HG03103 (cell line): Measurements from ENCODE around the gene CNTLN.
"Not testable (repeated sequence)": the region's sequence is repeated elsewhere in the genome, so short reads cannot be mapped to it uniquely, and the experiment has no call there.

ENCODE experiments used
- ATAC-seq: cut with Tn5 transposase; IDR thresholded peaks from one replicate; pipeline ENCODE4 v1.9.1; 2021; ENCODE audit warnings: low read depth; ENCODE audit not compliant: unreplicated experiment

CNTLN gene

DNA sequence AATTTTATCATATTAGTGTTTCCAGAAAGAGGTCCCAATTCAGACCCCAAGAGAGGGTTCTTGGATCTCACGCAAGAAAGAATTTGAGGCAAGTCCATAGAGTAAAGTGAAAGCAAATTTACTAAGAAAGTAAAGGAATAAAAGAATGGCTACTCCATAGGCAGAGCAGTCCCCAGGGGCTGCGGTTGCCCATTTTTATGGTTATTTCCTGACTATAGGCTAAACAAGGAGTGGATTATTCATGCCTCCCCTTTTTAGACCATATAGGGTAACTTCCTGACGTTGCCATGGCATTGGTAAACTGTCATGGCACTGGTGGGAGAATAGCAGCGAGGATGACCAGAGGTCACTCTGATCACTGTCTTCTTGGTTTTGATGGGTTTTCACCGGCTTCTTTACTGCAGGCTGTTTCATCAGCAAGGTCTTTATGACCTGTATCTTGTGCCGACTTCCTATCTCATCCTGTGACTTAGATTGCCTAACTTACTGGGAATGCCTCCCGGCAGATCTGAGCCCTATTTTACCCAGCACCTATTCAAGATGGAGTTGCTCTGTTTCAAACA lies 262.4 kb downstream of the CNTLN start:
- not testable (repeated sequence) for ATAC-seq

DNA sequence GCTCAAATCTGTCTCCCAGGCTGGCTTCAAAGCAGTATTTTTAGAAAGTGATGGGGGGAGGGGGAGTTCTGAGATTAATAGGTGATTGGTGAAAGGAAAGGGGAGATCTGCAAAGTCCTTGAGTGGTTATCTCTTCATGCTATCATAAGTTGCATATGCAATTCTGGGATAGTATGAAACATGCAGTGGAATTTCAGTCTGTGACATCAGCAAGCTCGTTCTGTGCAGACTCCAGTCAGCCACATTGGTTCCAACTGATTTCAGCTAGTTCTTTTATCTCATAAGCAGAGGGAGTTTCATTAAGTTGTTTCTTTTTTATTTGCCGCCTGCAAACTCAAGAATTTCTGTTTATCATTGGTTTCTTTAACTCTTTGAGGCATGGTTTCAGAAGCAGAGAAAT lies 263.5 kb downstream of the CNTLN start:
- no peak for ATAC-seq

DNA sequence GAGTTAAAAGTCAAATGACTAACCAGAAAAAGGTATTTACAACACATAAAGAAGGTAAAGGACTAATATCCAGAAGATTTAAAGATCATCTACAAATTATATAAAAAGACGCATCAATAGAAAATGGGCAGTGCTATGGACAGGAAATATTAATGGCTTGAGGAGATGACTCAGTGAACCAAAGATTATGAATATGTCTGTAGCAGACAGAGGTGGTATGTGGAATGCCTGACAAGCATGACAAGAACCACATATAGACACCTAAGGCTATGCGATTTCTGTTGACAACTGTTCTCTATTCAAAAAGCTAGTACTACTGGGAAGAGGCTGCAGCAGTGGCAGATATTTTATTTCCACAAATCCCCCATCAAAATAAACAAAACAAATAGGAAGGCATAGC lies 267.0 kb downstream of the CNTLN start:
- no peak for ATAC-seq

DNA sequence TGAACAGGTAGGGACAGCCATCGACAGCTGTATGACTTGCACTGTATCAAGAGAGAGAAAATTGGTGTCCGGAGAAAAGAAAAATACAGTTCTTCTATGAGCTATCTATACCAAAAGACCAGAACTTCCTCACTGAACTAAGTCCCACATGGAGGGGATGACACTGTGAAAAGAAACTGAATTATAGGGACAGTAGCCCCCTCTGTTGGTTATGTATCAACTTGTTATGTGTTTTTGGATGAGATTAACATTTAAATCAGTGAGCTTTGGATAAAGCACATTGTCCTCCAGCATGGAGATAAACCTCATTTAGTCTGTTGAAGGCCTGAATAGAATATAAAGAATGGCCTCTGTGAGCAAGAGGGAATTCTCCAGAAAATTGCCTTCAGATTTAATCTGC lies 267.5 kb downstream of the CNTLN start:
- ATAC-seq: no peak

DNA sequence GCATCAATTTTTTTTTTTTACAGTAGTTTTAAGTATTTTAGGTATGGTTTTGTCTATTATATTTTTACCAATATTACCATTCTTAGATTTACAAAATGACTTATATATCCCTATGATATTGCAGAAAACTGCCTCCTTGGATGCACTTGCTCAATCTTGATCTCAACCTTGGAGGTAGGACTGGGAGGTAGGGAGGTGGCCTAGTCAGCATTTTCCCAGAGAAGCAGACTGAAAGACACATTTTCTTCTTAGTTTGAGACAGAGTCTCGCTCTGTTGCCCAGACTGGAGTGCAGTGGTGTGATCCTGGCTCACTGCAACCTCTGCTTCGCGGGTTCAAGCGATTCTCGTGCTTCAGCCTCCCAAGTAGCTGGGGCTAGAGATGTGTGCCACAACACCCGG lies 268.7 kb downstream of the CNTLN start:
- ATAC-seq: no peak

DNA sequence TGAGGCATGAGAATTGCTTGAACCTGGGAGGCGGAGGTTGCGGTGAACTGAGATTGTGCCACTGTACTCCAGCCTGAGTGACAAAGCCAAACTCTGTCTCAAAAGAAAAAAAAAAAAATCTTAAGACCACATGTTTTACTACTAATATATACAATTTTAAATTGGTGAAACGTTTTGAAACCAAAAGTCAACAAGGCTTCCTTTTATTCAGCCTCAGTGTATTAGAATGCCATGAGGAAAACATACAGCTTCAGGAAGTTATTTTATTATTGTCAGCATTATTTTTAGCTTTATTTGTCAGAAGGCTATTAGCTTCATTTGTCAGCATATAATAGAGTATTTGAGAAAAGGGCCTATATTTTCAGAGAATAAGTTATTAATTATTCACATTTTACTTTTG lies 280.1 kb downstream of the CNTLN start:
- no peak for ATAC-seq

DNA sequence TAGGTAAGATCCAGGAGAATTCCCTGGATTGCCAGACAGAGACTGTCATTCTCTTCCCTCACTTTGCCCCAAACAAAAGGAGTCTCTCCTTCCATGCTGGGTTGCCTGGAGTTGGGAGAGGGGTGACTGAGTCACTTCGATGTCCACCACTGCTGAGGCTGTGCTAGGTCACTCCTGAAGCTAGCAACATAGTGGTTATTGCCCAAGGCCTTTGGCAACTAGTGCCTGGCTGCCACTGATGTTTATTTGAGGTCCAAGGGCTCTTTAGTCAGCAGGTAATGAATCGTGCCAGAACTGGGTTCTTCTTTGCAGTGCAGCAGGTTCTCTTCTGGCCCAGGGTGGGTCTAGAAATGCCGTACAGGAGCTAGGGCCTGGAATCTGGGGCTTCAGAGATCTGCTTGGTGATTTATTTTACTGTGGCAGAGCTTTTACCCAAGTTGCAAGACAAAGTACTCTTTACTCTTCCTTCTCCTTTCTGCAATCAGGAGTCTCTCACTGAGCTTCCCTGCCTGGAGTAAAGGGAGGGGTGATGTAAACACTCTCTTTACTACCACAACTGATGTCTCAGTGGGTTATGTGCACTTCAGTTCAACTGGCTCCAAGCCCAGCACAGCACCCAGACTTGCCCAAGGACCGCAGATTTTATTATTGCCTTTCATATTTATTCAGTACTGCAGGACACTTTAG lies 288.3 kb downstream of the CNTLN start:
- no peak for ATAC-seq

DNA sequence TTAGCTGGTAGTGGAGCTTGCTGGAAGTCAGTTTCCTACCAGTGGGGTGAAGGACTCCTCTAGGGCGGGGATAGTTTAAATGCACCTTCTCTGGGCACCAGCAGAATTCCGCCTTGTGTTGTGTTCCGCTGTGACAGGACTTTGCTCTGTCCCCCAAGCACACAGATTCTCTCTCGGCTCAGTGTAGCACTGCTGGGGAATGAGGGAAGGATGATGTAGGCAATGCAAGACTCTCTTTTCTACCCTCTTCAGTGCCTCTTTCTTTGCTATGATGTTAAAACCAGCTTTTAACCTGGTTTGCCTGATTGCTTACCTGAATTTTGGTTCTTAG lies 288.8 kb downstream of the CNTLN start:
- ATAC-seq: no peak

DNA sequence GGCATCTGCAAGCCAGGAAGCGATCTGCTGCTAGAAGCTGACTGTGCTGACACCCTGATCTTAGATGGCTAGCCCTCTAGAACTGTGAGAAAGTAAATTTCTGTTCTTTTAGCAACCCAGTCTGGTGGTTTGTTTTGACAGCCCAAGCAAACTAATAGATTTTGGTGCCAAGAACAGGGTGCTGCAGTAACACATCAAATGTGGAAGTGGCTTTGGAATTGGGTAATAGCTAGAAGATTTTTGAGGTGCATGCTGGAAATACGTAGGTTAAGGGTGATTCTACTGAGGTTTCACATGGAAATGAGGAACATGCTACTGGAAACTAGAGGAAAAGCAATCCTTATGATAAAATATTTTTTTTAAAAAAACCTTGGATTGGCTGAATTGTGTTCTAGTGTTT lies 290.5 kb downstream of the CNTLN start:
- ATAC-seq: no peak

DNA sequence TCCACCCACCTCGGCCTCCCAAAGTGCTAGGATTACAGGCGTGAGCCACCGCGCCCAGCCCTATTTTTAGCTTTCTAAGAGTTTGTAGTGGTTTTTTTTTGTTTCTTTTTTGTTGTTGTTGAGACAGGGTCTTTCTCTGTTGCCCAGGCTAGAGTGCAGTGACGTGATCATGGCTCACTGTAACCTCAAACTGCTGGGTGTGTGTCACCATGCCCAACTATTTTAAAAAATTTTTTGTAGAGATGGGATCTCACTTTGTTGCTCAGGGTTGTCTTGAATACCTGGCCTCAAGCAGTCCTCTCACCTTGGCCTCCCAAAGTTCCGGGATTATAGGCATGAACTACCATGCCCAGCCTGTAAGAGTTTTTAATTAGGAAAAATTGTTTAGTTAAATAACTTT lies 298.7 kb downstream of the CNTLN start:
- no peak for ATAC-seq

DNA sequence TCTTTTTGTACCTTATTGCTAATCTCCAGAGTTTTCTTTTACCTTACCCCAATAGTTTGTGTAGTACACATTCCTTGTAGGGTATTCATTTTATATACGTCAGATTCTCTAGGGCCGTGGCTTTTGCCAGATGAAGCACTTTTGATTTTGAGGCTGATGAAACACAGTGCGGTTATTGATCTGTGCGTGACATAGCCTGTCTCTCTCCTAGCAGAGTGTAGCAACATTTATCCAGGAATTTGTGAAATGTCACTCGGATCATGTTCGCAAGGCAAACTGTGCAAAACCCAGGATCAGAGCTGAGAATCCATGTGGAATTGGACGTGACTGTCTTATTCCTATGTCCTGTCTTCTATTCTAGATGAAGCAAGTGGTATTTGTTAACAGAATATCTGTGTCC lies 302.0 kb downstream of the CNTLN start:
- ATAC-seq: no peak

DNA sequence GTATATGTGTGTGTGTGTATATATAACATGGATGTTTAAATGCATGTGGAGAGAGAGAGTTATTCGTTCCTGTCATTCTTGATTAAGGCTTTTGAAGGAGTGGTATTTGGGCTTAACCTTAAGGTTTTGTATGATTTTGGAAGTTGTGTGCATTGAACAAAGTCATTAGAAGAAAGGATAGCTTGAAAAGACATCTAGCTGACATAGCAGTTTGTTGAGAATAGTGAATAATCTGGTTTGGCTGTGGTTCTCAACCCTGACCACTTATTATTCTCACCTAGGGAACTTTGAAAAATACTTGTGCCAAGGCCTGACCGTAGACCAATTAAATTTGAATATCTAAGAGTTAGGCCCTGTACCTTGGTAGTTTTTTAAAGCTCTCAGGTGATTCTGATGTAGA lies 303.0 kb downstream of the CNTLN start:
- no peak for ATAC-seq

DNA sequence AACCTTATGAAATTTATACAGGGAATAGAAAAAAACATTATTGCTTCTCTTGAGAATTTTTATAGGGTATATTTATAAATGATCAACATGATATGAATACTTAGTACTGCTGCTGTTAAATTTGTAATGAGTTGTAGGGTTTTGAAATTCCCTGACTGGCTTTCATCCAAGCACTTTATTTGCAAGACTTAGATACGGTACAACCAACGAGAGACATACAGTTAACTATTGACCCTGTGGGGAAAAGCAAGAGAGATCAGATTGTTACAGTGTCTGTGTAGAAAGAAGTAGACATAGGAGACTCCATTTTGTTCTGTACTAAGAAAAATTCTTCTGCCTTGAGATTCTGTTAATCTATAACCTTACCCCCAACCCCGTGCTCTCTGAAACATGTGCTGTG lies 310.3 kb downstream of the CNTLN start:
- ATAC-seq: not testable (repeated sequence)

DNA sequence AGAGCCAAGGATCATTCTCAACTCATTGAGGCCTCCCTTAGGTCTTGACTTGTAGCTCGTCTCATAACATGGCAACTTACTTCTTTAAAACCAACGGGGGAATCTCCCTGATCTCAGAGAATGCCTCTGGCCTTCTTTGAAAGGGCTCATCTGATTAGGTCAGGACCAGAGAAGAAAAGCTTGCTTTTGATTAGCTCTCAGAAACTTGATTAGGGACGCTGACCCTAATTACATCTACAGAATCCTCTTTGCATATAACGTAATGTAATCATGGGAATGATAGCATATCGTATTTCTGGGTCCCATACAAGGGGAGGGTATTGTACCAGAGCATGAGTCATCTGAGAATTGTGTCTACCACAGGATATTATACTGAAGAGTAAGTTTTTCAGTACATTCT lies 318.9 kb downstream of the CNTLN start:
- no peak for ATAC-seq

DNA sequence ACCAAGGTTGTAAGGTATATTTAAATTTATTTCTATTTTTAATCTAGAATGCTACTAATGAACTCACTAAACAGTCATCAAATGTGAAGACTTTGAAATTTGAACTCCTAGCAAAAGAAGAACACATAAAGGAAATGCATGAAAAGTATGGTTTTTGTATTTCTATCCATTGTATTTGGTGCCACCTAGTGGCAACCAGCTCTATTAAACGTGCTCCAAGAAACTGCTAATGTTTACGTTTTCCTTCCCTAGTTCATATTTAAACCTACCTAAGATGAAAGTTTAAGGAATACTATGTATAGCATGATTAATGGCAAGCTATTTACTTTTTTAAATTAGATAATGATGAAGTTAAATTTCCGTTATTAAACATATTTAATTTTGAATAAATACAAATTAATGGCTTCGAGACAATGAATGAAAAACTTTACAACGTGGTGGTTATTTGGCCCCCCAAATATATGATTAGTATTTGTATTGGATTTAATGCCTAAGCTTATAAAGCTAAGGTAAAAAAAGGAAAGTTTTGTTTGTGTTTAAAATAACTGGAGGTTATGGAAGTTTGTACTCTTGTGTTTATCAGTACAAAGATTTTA lies 328.1 kb downstream of the CNTLN start:
- ATAC-seq: no peak

DNA sequence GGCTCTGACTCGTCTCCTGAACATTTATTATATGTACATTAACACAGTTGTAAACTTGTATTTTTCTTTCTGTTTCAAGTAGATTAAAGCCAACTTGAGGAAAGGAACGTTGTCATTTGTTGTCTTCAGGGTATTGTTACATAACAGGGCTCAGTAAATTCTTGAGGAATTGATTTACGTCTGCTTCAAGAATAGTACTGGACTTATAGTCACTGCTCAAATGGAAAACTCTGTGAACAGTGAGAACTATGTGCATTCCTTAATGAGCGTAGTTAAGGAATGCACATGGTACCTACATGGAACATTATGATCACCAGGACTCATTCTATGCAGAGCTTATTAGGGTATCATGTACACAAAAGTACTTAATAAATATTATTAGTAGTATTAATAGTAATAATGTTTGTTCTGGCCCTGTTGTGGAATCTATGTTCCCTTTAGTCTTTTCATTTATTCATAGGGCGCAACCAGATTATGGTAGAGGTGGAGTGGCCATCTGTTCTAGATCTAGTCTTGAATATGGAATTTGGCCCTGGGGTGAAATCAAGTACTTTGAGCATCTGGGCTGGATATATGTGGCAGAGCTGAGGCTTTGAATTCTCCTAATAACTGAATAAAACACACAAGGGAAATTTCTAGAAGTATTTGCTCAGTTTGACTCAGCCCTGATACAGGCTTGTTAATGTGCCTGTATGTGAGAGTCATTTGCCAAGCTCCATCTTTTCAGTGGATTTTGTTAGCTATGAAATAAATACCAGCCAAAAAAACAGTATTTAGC lies 335.4 kb downstream of the CNTLN start:
- ATAC-seq: no peak

DNA sequence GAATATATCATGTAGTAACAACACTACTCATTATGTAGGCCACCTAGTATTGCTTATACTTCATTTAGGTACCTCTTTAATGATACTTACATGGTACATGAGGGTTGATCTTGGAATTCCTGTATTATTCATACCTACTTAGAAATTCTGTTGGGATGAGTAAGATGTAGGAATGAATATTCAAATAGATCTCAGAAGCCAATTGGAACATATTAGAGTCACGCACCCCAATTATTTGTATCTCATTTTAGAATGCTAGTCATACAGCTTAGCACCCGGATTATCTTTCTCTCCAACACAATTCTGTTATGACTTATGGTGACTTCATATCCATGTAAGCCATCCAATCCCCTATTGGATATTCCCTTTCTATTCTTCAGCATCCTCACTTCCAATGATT lies 337.3 kb downstream of the CNTLN start:
- ATAC-seq: no peak

DNA sequence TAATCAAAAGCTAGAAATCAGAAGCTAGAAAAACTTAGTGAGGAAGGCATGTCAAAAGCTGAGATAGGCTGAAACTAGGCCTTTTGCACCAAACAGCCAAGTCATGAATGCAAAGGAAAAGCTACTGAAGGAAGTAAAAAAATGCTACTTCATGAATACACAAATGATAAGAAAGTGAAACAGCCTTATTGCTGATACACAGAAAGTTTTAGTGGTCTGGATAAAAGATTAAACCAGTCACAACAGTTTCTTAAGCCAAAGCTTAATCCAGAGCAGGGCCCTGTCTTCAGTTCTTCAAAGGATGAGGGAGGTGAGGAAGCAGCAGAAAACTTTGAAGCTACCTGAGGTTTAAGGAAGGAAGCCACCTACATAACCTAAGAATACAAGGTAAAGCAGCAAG lies 341.6 kb downstream of the CNTLN start:
- ATAC-seq: no peak

DNA sequence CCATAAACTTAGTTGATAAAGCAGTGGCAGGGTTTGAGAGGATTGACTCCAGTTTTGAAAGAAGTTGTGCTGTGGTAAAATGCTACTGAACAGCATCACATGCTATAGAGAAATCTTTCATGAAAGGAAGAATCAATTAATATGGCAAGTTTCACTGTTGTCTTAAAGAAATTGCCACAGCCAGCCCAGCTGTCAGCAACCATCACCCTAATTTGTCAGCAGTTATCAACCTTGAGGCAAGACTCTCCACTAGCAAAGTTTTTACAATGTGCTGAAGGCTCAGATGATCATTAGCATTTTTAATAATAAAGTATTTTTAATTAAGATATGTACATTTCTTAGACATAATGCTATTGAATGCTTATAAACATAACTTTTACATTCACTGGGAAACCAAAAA lies 343.0 kb downstream of the CNTLN start:
- no peak for ATAC-seq

DNA sequence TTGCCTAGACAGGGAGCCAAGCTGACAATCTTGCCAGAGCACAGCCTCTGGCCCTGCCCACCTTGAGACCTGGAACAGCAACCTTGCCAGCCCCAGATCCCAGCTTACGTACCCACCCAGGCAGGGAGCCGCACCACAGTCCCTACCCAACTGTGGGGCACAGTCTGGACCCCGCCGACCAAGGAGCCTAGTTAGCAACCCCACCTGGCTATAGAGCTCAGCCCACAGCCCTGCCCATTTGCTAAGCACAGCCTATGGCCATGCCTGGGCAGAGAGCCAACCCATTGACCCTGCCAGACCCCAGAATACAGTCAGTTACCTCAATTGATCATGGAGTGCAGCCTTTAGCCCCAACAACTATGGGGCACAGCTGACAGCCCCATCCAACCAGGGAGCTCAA lies 346.1 kb downstream of the CNTLN start:
- ATAC-seq: no peak

DNA sequence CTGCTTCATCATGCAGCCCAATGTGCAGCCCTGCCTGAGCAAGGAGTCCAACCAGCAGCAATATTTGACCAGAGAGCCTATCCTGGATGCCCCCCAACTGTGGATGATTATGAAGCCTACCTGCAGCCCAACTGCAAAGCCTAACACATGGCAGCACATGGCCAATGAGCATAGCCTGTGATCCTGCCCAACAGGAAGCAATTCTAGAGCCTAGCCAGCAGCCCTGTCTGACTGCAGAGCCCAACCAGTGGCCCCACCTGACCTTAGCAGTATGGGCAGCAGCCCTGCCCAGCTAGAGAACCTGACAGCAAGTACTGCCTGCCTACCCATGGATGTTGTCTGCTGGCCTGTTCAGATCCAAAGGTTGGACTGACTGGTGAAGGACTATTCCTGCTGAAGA lies 346.7 kb downstream of the CNTLN start:
- no peak for ATAC-seq

DNA sequence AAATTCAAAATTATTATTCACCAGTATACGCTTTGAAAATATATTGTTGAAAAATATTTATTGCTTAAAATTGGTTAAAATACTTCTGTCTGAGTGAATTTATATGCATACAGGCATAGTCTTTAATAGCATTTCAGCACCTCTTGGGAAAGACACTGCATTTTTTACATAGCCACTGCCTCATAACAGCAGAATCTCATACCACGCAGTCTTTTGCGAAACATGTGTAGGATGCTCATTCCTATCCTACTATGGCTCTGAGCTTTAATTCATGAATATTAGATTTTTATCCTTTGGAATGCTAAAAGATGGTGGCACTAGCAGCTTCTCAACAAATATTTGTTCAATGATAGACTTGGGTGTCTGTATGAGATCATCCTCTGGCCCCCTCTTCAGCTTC lies 350.1 kb downstream of the CNTLN start:
- no peak for ATAC-seq
